Mesendoderm (in vitro differentiated cells): ENCODE results near the gene TOR4A.

Experiments
- DNase-seq: peaks from one replicate; pipeline ENCODE4 v3.0.0; 2013
- H2AK5ac ChIP-seq: 2 replicates; pipeline ENCODE4 v1.6.1; 2013; ENCODE audit warnings: low read length, inconsistent platforms
- H2BK120ac ChIP-seq: 2 replicates; pipeline ENCODE4 v1.6.1; 2013; ENCODE audit warnings: low read depth, mild to moderate bottlenecking, low read length, moderate library complexity, mixed read lengths
- H2BK15ac ChIP-seq: replicated peaks from 2 replicates; pipeline ENCODE4 v1.6.1; 2013; ENCODE audit warnings: low read depth, mild to moderate bottlenecking, moderate library complexity
- H2BK5ac ChIP-seq: 2 replicates; pipeline ENCODE4 v1.6.1; 2013; ENCODE audit warnings: low read length, inconsistent platforms
- H3K18ac ChIP-seq: 2 replicates; pipeline ENCODE4 v1.6.1; 2013; ENCODE audit warnings: mild to moderate bottlenecking, low read length, mixed read lengths
- H3K23ac ChIP-seq: one replicate; pipeline ENCODE4 v1.6.1; 2013; ENCODE audit warnings: low read length
- H3K27ac ChIP-seq: 2 replicates; pipeline ENCODE4 v1.5.1; 2013; ENCODE audit warnings: low read depth, mild to moderate bottlenecking, inconsistent platforms, low read length, moderate library complexity
- H3K27me3 ChIP-seq: 2 replicates; pipeline ENCODE4 v1.6.1; 2013; ENCODE audit warnings: low read length, control low read depth, mild to moderate bottlenecking, inconsistent platforms; ENCODE audit not compliant: insufficient read depth, poor library complexity
- H3K36me3 ChIP-seq: 2 replicates; pipeline ENCODE4 v1.6.1; 2013; ENCODE audit warnings: low read length, inconsistent platforms; ENCODE audit not compliant: control insufficient read depth, insufficient read depth
- H3K4ac ChIP-seq: one replicate; pipeline ENCODE4 v1.6.1; 2013; ENCODE audit warnings: low read depth, mild to moderate bottlenecking, low read length, moderate library complexity
- H3K4me1 ChIP-seq: 2 replicates; pipeline ENCODE4 v1.6.1; 2013; ENCODE audit warnings: low read depth, low read length, inconsistent platforms; ENCODE audit not compliant: control insufficient read depth
- H3K4me2 ChIP-seq: 2 replicates; pipeline ENCODE4 v1.6.1; 2013; ENCODE audit warnings: low read length
- H3K4me3 ChIP-seq: 2 replicates; pipeline ENCODE4 v1.5.1; 2013; ENCODE audit warnings: mild to moderate bottlenecking, low read length
- H3K56ac ChIP-seq: one replicate; pipeline ENCODE4 v1.6.1; 2013; ENCODE audit warnings: low read length
- H3K79me1 ChIP-seq: 2 replicates; pipeline ENCODE4 v1.6.1; 2013; ENCODE audit warnings: low read length, inconsistent platforms
- H3K79me2 ChIP-seq: 2 replicates; pipeline ENCODE4 v1.6.1; 2013; ENCODE audit warnings: mild to moderate bottlenecking, low read length; ENCODE audit not compliant: control insufficient read depth, insufficient read depth
- H3K9ac ChIP-seq: 2 replicates; pipeline ENCODE4 v1.6.1; 2013; ENCODE audit warnings: low read length, inconsistent platforms
- H4K5ac ChIP-seq: one replicate; pipeline ENCODE4 v1.6.1; 2013; ENCODE audit warnings: low read length
- H4K8ac ChIP-seq: one replicate; pipeline ENCODE4 v1.6.1; 2013; ENCODE audit warnings: low read depth, mild to moderate bottlenecking, control low read depth, low read length, moderate library complexity
- WGBS: extraction: QIAGEN DNeasy Blood & Tissue Kit; methylation state at CpG from one replicate; pipeline ENCODE4 v1.1.7; 2013; ENCODE audit warnings: low lambda C conversion rate, missing lambda C conversion rate; ENCODE audit not compliant: insufficient coverage; ENCODE audit errors: extremely low coverage; 5-methylcytosine and 5-hydroxymethylcytosine counted together

TOR4A gene

GRCh38 chr9:137319011-137319738 lies 41.6 kb downstream of the TOR4A start:
- no peak for DNase-seq
- Histone ChIP-seq H4K8ac (no peak overlapping the region), H3K79me2 (no peaks in the 10 kb centered on the region), H4K5ac (no peak overlapping the region), H3K27ac (no peak overlapping the region), H3K4me2 (no peak overlapping the region), H3K18ac (no peak overlapping the region), H3K23ac (no peak overlapping the region), H2BK15ac (no peak overlapping the region), H3K27me3 (no peaks in the 10 kb centered on the region), H3K9ac (no peak overlapping the region), H3K4ac (no peak overlapping the region), H2BK5ac (no peak overlapping the region), H2AK5ac (no peak overlapping the region), H3K56ac (no peak overlapping the region), H3K4me1 (no peaks in the 10 kb centered on the region), H3K4me3 (no peak overlapping the region), H3K36me3 (no peaks in the 10 kb centered on the region), H3K79me1 (no peaks in the 10 kb centered on the region), H2BK120ac (no peak overlapping the region)
- no CpG with 5 or more reads among the region's 26 CpGs for WGBS

DNA sequence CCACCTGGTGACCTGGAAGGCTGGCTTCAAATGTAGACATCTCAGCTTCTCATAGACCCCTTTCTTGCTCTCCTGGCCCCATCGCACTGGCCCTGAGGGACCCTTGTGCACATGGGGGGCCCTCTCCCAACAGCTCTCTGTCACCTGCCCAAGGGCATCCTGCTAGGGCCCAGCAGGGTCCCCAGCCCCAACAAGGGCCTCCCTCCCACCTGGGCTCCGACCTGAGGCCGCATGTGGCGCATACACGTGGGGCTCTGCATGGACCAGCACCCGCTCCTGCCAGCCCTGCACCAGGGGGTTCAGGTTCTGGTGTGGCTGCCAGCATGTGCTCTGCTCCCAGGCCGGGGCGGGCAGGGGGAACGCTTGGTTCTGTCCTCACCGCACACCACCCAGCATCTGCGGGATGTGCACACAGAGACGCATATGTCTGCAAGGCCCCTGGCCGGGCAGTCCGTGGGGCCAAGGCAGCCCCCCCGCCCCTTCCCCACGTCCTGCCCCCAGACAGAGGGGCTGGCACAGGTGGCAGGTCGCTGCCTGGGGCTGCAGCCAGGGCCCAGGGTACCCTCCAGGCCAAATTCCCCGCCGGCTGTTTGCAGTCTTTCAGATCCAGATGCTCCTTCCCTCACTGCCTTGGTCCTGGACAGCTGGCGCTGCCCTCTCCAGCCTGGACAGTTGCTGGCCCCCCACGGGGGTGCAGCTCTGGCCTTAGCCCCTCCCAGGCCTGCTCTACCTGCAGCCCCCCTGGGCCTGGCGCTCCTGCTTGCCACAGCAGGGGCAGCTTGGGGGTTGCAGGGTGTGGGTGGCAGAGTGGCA lies 42.4 kb downstream of the TOR4A start:
- H2BK15ac ChIP-seq, result no peak overlapping the region
- no peaks in the 10 kb centered on the region for H3K27me3 ChIP-seq
- H3K23ac ChIP-seq, result no peak overlapping the region
- H3K4ac ChIP-seq, result no peak overlapping the region
- H3K18ac ChIP-seq, result no peak overlapping the region
- H3K4me1 ChIP-seq, result no peaks in the 10 kb centered on the region
- no peak overlapping the region for H3K4me2 ChIP-seq
- H3K79me2 ChIP-seq, result no peaks in the 10 kb centered on the region
- no peak overlapping the region for H4K5ac ChIP-seq
- H2AK5ac ChIP-seq, result no peak overlapping the region
- no peaks in the 10 kb centered on the region for H3K36me3 ChIP-seq
- WGBS, result no CpG with 5 or more reads among the region's 22 CpGs
- no peak overlapping the region for H3K27ac ChIP-seq
- H3K56ac ChIP-seq, result no peak overlapping the region
- no peak overlapping the region for H4K8ac ChIP-seq
- no peak overlapping the region for H3K9ac ChIP-seq
- no peak for DNase-seq
- H3K4me3 ChIP-seq, result no peak overlapping the region
- no peak overlapping the region for H2BK5ac ChIP-seq
- no peaks in the 10 kb centered on the region for H3K79me1 ChIP-seq
- no peak overlapping the region for H2BK120ac ChIP-seq

DNA sequence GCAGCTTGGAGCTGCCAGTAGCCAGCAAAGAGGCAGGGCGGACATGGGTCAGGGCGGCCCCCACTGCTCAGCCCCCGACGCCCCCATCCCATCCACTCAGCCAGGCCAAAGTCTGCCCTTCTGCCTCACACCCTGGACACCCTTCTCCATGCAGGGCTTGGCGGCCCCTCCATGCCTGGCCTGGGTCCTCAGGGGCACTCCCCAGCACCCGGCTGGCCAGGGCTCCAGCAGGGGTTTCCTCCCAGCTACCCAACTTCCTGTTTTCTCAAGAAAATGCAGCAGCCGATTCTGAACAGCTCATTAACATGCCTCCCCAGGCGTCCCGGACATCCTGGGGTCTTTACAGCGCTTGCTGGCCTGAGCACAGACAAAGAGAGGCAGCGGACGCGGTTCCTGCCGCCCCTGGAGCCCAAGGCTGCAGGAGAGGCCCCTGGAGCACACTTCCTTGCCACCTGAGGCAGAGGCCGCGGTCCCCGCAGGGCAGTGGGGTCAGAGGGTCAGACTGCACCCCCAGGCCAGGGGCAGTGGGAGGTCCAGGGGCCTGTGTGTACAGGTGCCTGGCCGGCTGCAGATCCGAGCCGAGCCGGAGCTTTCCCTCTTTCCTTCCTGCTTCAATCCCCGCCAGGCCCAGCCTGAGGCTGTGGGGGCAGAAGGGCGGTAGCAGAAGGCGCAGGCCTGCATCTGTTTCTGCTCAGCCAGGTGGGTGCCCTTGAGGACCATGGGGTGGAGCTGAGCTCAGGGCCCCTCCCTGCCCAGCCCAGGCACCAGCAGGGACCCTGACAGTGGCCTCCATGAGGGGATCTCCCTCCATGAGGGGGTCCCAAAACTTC lies 43.2 kb downstream of the TOR4A start:
- no peaks in the 10 kb centered on the region for H3K27me3 ChIP-seq
- no CpG with 5 or more reads among the region's 24 CpGs for WGBS
- H3K18ac ChIP-seq, result no peak overlapping the region
- H2BK120ac ChIP-seq, result no peak overlapping the region
- H3K79me2 ChIP-seq, result no peaks in the 10 kb centered on the region
- H3K4me3 ChIP-seq, result no peak overlapping the region
- H3K56ac ChIP-seq, result no peak overlapping the region
- no peak overlapping the region for H2BK5ac ChIP-seq
- no peak overlapping the region for H2BK15ac ChIP-seq
- H3K9ac ChIP-seq, result no peak overlapping the region
- no peak overlapping the region for H3K4ac ChIP-seq
- no peaks in the 10 kb centered on the region for H3K79me1 ChIP-seq
- no peak for DNase-seq
- H3K27ac ChIP-seq, result no peak overlapping the region
- H3K4me1 ChIP-seq, result no peaks in the 10 kb centered on the region
- H3K36me3 ChIP-seq, result no peaks in the 10 kb centered on the region
- no peak overlapping the region for H2AK5ac ChIP-seq
- H3K4me2 ChIP-seq, result no peak overlapping the region
- H3K23ac ChIP-seq, result no peak overlapping the region
- H4K8ac ChIP-seq, result no peak overlapping the region
- H4K5ac ChIP-seq, result no peak overlapping the region

- no peak overlapping the region for H3K4me3 ChIP-seq
- no peaks in the 10 kb centered on the region for H3K4me1 ChIP-seq
- no peak overlapping the region for H4K5ac ChIP-seq
- H2BK15ac ChIP-seq, result no peak overlapping the region
- no peak overlapping the region for H2BK5ac ChIP-seq
- no peak overlapping the region for H3K9ac ChIP-seq
- no peaks in the 10 kb centered on the region for H3K27me3 ChIP-seq
- no peaks in the 10 kb centered on the region for H3K79me2 ChIP-seq
- no peak overlapping the region for H4K8ac ChIP-seq
- H3K56ac ChIP-seq, result no peak overlapping the region
- DNase-seq, result no peak
- H2AK5ac ChIP-seq, result no peak overlapping the region
- whole genome bisulfite sequencing, result no CpG with 5 or more reads among the region's 22 CpGs
- no peak overlapping the region for H3K23ac ChIP-seq
- no peak overlapping the region for H3K4ac ChIP-seq
- H3K79me1 ChIP-seq, result no peaks in the 10 kb centered on the region
- H3K36me3 ChIP-seq, result no peaks in the 10 kb centered on the region
- H3K4me2 ChIP-seq, result no peak overlapping the region
- H3K18ac ChIP-seq, result no peak overlapping the region
- no peak overlapping the region for H2BK120ac ChIP-seq
- no peak overlapping the region for H3K27ac ChIP-seq
These were observed 44.3 kb downstream of the TOR4A start for GRCh38 chr9:137321726-137322361.

DNA sequence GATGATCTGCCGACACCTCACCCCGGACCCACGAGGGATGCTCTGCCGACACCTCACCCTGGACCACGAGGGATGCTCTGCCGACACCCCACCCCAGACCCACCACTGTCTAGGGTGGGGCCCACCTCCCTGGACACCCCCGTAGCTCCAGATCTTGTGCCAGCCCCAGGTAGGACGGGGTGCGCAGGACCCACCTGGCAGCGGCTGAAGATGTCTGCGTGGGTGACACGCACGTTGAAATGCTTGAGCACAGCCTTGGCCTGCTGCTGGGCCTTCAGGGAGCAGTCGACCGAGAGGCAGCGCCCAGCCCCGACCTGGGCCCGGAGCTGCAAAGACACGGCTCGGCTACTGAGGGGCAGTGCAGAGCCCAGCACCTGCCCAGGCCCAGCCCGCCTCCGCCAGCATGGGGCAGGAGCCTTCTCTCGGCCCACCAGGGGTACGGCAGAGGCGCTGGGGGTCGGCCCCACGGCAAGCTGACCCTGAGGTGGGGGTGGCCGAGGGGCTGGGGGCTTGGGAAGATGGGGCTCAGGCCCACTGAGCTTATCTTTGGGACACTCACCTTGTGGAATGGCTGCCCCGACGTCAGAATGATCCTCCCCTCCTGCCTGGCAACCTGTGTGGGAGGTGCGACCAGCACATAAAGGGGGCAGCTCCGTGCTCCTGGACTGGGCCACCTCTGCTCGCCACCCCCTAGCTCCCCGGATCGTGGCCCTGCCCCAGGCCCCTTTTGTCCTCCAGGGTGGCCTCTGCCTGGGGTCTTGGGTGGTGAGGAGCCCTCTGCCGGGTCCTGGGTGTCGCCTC lies 46.2 kb downstream of the TOR4A start:
- Histone ChIP-seq H3K27ac (no peak overlapping the region), H3K4ac (no peak overlapping the region), H3K36me3 (no peaks in the 10 kb centered on the region), H3K79me1 (no peaks in the 10 kb centered on the region), H3K4me1 (no peaks in the 10 kb centered on the region), H3K18ac (no peak overlapping the region), H3K9ac (no peak overlapping the region), H4K5ac (no peak overlapping the region), H3K4me3 (no peak overlapping the region), H3K23ac (no peak overlapping the region), H3K4me2 (no peak overlapping the region), H3K27me3 (no peaks in the 10 kb centered on the region), H2BK120ac (no peak overlapping the region), H2BK15ac (no peak overlapping the region), H4K8ac (no peak overlapping the region), H3K56ac (no peak overlapping the region), H2BK5ac (no peak overlapping the region), H2AK5ac (no peak overlapping the region), H3K79me2 (no peaks in the 10 kb centered on the region)
- no peak for DNase-seq
- WGBS, result no CpG with 5 or more reads among the region's 37 CpGs
